Heart right ventricle (tissue), 16 donors: ENCODE results near the gene SLC22A23. TPM values are rescaled to one million over a fixed set of nuclear protein-coding genes. Genes with fewer than 3 reads are reported as not detected.

Experiments
- ATAC-seq, 8 donors: fragments of 200-7000 bp; cut with Tn5 transposase; one replicate each; pipeline ENCODE4 v1.9.1; 2020; ENCODE audit warnings: mild to moderate bottlenecking in 8 of 8, moderate library complexity in 8 of 8, moderate number of reproducible peaks in 1 of 8
- DNase-seq, 2 donors: peaks; one replicate each; pipeline ENCODE4 v3.0.0-alpha.2; 2020
- H3K27ac ChIP-seq, 10 donors: fragments of 200-600 bp; sonication (generic) in 2 of 10; one replicate each; pipeline versions ENCODE4 v1.5.0 to v1.8.0; 2020 to 2022; ENCODE audit warnings: mild to moderate bottlenecking in 3 of 10
- H3K27me3 ChIP-seq, 7 donors: fragments of 200-600 bp; one replicate each; pipeline ENCODE4 v1.8.0; 2021 to 2022; ENCODE audit warnings: mild to moderate bottlenecking in 2 of 7
- H3K36me3 ChIP-seq, 9 donors: fragments of 200-600 bp; sonication (generic) in 1 of 9; one replicate each; pipeline versions ENCODE4 v1.5.0 to v1.8.0; 2020 to 2022; ENCODE audit warnings: mild to moderate bottlenecking in 2 of 9
- H3K4me1 ChIP-seq, 9 donors: fragments of 200-600 bp; sonication (generic) in 1 of 9; one replicate each; pipeline versions ENCODE4 v1.5.0 to v1.8.0; 2020 to 2022; ENCODE audit warnings: mild to moderate bottlenecking in 4 of 9
- H3K4me3 ChIP-seq, 10 donors: fragments of 200-600 bp; sonication (generic) in 2 of 10; one replicate each; pipeline versions ENCODE4 v1.5.0 to v1.8.0; 2020 to 2022; ENCODE audit warnings: mild to moderate bottlenecking in 7 of 10, moderate library complexity in 2 of 10
- H3K9me3 ChIP-seq, 11 donors: fragments of 200-600 bp in 10 of 11; sonication (generic) in 2 of 11; one replicate each; pipeline versions ENCODE4 v1.5.0 to v1.8.0; 2013 to 2022; ENCODE audit warnings: mild to moderate bottlenecking in 2 of 11, control low read depth in 1 of 11, moderate library complexity in 1 of 11
- whole genome bisulfite sequencing, 2 donors: extraction: QIAGEN DNeasy Blood & Tissue Kit; methylation state at CpG; one replicate each; pipeline ENCODE4 v1.1.7; 2013; ENCODE audit warnings: inconsistent platforms in 1 of 2; 5-methylcytosine and 5-hydroxymethylcytosine counted together
- intact Hi-C, 10 donors: fragments of 100-400 bp; cut with DNase I; formaldehyde crosslinking; loops; one replicate each; pipeline versions ENCODE4 v1.11.1 to v1.14.2; 2022
- polyA plus RNA-seq, 2 donors: library from polyadenylated mRNA; stranded (reverse); fragments of 200-250 nt; gene quantifications; one replicate each; pipeline ENCODE4 v1.2.3, GENCODE V29; 2013
- total RNA-seq, 10 donors: library from RNA; stranded (reverse); fragmentation: NEBNext Ultra II Directional in 3 of 10; extraction: Animal tissue kit (Norgen Biotek cat#: 25700) in 3 of 10; gene quantifications; one replicate each; pipeline versions ENCODE4 v1.2.1 to v1.2.4, GENCODE V29; 2021 to 2023
- TF ChIP-seq, protein P1 (sequence below), 9 donors: fragments of 200-600 bp; sonication (generic) in 2 of 9; IDR thresholded peaks; one replicate each; pipeline versions ENCODE4 v1.5.0 to v1.8.0; 2021 to 2022; ENCODE audit warnings: antibody characterized with exemption in 9 of 9, mild to moderate bottlenecking in 5 of 9, moderate library complexity in 1 of 9
- donor health status: Arrhythmogenic right ventricular cardiomyopathy.
- donor health status: ischemic (EF 13 %, LVEDD 7.1; RV severe dilation, severe dysfunction).
- donor health status: healthy with polysubstance abuse.
- donor health status: DM: no; HTN: yes; CAD: no.
- donor health status: DM: no; HTN: no; CAD: no.
- donor health status: ischemic (EF 25% LVEDD 6.9; RV normal size, moderate dysfunction).
- donor health status: ischemic (EF 25% LVEDD 5.7; RV mildly dilated, moderate dysfunction).
- donor health status: healthy.
- donor health status: DM: yes; HTN: yes; CAD: no.
- donor health status: Ischemic cardiomyopathy.
- donor health status: ischemic (EF 35%, LVEDD 5.7; RV mildly dilated, moderate dysfunction).
- donor health status: nonischemic (EF 11% LVEDD 7.7; RV severe dilation, severe dysfunction).
- donor health status: DM: yes; HTN: yes; CAD: no.
- donor health status: PGD.
- donor health status: ischemic (EF 29% LVEDD 5.4; RV normal size, mild dysfunction).
- donor health status: nonischemic (EF 23%, LVEDD 6.1; RV moderate dilation, normal function).

Gene SLC22A23
- total and polyA plus RNA-seq, 12 donors = 1.9 to 7.8 (median 5.1) TPM

DNA sequence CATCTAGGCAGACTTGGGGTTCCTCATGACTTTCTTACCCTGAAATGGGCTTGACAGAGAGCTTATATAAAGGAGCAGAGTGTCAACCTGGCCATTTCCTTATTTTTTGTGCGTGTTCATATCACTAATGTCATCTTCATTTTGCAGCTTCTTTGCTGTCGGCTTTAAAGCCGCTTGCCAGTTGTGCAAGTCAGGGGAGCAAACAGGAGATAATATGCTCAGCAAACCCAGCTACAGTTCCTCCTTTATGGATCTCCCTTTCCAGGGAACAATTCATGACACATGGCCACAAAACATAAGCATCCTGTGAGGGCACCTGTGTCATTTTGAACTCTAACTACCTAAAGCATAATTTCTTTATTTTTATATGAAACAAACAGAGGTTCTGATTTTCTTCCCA, 222.9 kb downstream of the SLC22A23 start:
- peaks cover 14 to 34% (median 21%) of the 10 kb centered on the region in 9 donors for H3K4me1 ChIP-seq
- intact Hi-C loops = loop anchor here in 2 of 10 donors (5.0 kb wide), 1 partner anchor 72 kb away; no protein-coding TSS in a partner anchor
- no peaks in the 10 kb centered on the region for H3K36me3 ChIP-seq
- ATAC-seq = no peak
- TF ChIP-seq, protein P1, sequence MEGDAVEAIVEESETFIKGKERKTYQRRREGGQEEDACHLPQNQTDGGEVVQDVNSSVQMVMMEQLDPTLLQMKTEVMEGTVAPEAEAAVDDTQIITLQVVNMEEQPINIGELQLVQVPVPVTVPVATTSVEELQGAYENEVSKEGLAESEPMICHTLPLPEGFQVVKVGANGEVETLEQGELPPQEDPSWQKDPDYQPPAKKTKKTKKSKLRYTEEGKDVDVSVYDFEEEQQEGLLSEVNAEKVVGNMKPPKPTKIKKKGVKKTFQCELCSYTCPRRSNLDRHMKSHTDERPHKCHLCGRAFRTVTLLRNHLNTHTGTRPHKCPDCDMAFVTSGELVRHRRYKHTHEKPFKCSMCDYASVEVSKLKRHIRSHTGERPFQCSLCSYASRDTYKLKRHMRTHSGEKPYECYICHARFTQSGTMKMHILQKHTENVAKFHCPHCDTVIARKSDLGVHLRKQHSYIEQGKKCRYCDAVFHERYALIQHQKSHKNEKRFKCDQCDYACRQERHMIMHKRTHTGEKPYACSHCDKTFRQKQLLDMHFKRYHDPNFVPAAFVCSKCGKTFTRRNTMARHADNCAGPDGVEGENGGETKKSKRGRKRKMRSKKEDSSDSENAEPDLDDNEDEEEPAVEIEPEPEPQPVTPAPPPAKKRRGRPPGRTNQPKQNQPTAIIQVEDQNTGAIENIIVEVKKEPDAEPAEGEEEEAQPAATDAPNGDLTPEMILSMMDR (IDR thresholded peaks at IDR 0.05) = no peak
- peaks cover 0 to 95% (median 64%) of the 10 kb centered on the region in 7 donors for H3K27me3 ChIP-seq
- DNase-seq = no peak
- WGBS, 2 donors = 83 to 88% methylated on average over 3 of the region's 3 CpGs
- no peak overlapping the region for H3K27ac ChIP-seq
- no peaks in the 10 kb centered on the region for H3K9me3 ChIP-seq
- no peak overlapping the region for H3K4me3 ChIP-seq

- ATAC-seq (no peak), DNase-seq (no peak)
- WGBS, 2 donors = 91 to 96% methylated on average over 3 of the region's 3 CpGs
- H3K9me3 ChIP-seq = no peaks in the 10 kb centered on the region
- H3K27ac ChIP-seq = no peak overlapping the region
- no peak overlapping the region for H3K4me3 ChIP-seq
- TF ChIP-seq, protein P1 (IDR thresholded peaks at IDR 0.05) = no peak
- no peaks in the 10 kb centered on the region for H3K36me3 ChIP-seq
- intact Hi-C loops = loop anchor here in 2 of 10 donors (5.0 kb wide), 1 partner anchor 71 kb away; no protein-coding TSS in a partner anchor
- peaks cover 0 to 96% (median 68%) of the 10 kb centered on the region in 7 donors for H3K27me3 ChIP-seq
- peaks cover 14 to 40% (median 27%) of the 10 kb centered on the region in 9 donors for H3K4me1 ChIP-seq
These were observed 223.5 kb downstream of the SLC22A23 start for GRCh38 chr6:3233321-3233720.

DNA sequence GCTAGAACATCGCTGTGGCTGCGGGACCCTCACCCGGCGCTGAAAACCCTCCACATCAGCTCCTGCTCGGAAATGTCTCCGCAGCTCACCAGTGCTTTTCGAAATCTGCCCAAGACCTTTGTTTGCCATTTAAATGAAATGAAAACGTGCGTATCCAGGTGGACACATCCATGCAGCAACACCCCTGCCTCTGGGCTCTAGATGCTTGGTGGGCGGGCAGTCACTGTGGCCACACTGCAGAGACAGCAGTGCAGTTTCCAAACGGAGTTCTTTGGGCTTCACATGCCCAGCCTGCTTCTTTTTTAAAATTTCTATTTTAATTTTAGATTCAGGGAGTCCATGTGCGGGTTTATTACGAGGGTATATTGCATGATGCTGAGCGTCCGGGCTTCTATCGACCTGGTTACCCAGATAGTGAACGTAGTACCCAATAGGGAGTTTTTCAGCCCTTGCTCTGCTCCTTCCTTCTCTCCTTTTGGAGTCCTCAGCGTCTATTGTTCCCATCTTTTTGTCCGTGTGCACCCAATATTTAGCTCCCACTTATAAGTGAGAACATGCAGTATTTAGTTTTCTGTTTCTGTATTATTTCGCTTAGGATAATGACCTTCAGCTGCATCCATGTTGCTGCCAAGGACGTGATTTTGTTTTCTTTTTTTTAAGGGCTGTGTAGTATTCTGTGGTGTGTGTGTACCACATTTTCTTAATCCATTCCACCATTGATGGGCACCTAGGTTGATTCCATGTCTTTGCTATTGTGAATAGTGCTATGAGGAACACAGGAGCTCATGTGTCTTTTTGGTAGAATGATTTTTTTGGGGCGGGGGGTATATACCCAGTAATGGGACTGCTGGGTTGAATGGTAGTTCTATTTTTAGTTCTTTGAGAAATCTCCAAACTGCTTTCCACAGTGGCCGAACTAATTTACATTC, 224.6 kb downstream of the SLC22A23 start:
- Histone ChIP-seq H3K27me3 (peaks cover 0 to 98% (median 75%) of the 10 kb centered on the region in 7 donors), H3K36me3 (no peaks in the 10 kb centered on the region), H3K27ac (peak overlapping the region in 8 of 10 donors; percentile 51 to 79 (median 73)), H3K4me3 (peak overlapping the region; percentile 54 to 76 (median 59)), H3K4me1 (peaks cover 17 to 50% (median 37%) of the 10 kb centered on the region in 9 donors), H3K9me3 (no peaks in the 10 kb centered on the region)
- DNase-seq (no peak), ATAC-seq (no peak)
- WGBS, 2 donors = 24 to 25% methylated on average over 23 of the region's 23 CpGs
- intact Hi-C loops = loop anchor here in 2 of 10 donors (5.0 kb wide), 1 partner anchor 70 kb away; no protein-coding TSS in a partner anchor
- TF ChIP-seq, protein P1 (IDR thresholded peaks at IDR 0.05) = no peak

- Histone ChIP-seq H3K4me1 (peaks cover 21 to 58% (median 46%) of the 10 kb centered on the region in 9 donors), H3K36me3 (no peaks in the 10 kb centered on the region), H3K4me3 (peak overlapping the region; percentile 54 to 76 (median 59)), H3K9me3 (no peaks in the 10 kb centered on the region), H3K27ac (peak overlapping the region in 9 of 10 donors; percentile 51 to 79 (median 72)), H3K27me3 (peaks cover 0 to 99% (median 83%) of the 10 kb centered on the region in 7 donors)
- TF ChIP-seq, protein P1 (IDR thresholded peaks at IDR 0.05) = no peak
- ATAC-seq (peak; percentile 66 to 89 (median 84)), DNase-seq (peak in 1 of 2 donors; percentile 84)
- intact Hi-C loops = loop anchor here in 2 of 10 donors (5.0 kb wide), 1 partner anchor 69 kb away; no protein-coding TSS in a partner anchor
- WGBS, 2 donors = 0 to 1% methylated on average over 47 of the region's 47 CpGs
These were observed 225.4 kb downstream of the SLC22A23 start for GRCh38 chr6:3231247-3232016.
